Gastrocnemius medialis (tissue), 4 donors: Measurements from ENCODE around the gene KRT17. TPM values are rescaled to one million over a fixed set of nuclear protein-coding genes. Genes with fewer than 3 reads are reported as not detected.
"Not testable (repeated sequence)": the region's sequence is repeated elsewhere in the genome, so short reads cannot be mapped to it uniquely, and the experiment has no call there.

ENCODE experiments used
- ATAC-seq, 2 donors: fragments of 150-250 bp; one replicate each; pipeline ENCODE4 v1.9.1; 2016
- DNase-seq, 2 donors: peaks; one replicate each; pipeline ENCODE4 v3.0.0-alpha.2; 2019
- H3K27ac ChIP-seq, 4 donors: fragments of 200-600 bp; sonication (generic); 1 replicate in 1 of 4; 2 replicates in 3 of 4; pipeline ENCODE4 v1.5.1; 2016 to 2018; ENCODE audit warnings: mild to moderate bottlenecking in 2 of 4, moderate library complexity in 1 of 4
- H3K27me3 ChIP-seq, 3 donors: fragments of 200-600 bp; sonication (generic) in 2 of 3; 1 replicate in 1 of 3; 2 replicates in 2 of 3; pipeline versions ENCODE4 v1.5.1 to v1.6.0; 2016 to 2019; ENCODE audit warnings: mild to moderate bottlenecking in 1 of 3, moderate library complexity in 1 of 3
- H3K36me3 ChIP-seq, 2 donors: fragments of 200-600 bp; sonication (generic) in 1 of 2; one replicate each; pipeline ENCODE4 v1.5.1; 2017 to 2018
- H3K4me1 ChIP-seq, 2 donors: fragments of 200-600 bp; sonication (generic) in 1 of 2; one replicate each; pipeline ENCODE4 v1.5.1; 2016 to 2017; ENCODE audit warnings: mild to moderate bottlenecking in 2 of 2
- H3K4me3 ChIP-seq, 4 donors: fragments of 200-600 bp; sonication (generic) in 3 of 4; 1 replicate in 1 of 4; 2 replicates in 3 of 4; pipeline ENCODE4 v1.5.1; 2016 to 2019; ENCODE audit warnings: mild to moderate bottlenecking in 2 of 4
- H3K9me3 ChIP-seq, 3 donors: fragments of 200-600 bp; sonication (generic) in 2 of 3; 1 replicate in 1 of 3; 2 replicates in 2 of 3; pipeline ENCODE4 v1.5.1; 2016 to 2019
- CTCF ChIP-seq, 5 experiments: fragments of 450-650 bp in 3 of 5; fragments of 200-600 bp in 2 of 5; sonication (generic) in 2 of 5; IDR thresholded peaks in 4 of 5; conservative IDR thresholded peaks in 1 of 5; 1 replicate in 4 of 5; 2 replicates in 1 of 5; pipeline ENCODE4 v1.5.1; 2016 to 2019; ENCODE audit warnings: antibody characterized with exemption in 5 of 5, mild to moderate bottlenecking in 3 of 5, moderate library complexity in 3 of 5
- POLR2A ChIP-seq, 2 donors: fragments of 450-650 bp; IDR thresholded peaks; one replicate each; pipeline ENCODE4 v1.6.1; 2017; ENCODE audit warnings: antibody characterized with exemption in 2 of 2, mild to moderate bottlenecking in 2 of 2, moderate library complexity in 2 of 2
- in situ Hi-C, 4 donors: fragments of 200-750 bp; cut with MboI; loops; one replicate each; pipeline versions ENCODE4 v1.15.0 to v1.8.0; 2017; ENCODE audit warnings: low sequenced_read_pairs in 4 of 4
- intact Hi-C: fragments of 100-400 bp; cut with DNase I; formaldehyde crosslinking; loops from one replicate; pipeline ENCODE4 v1.15.1; 2023; ENCODE audit warnings: low total_unique reads
- total RNA-seq, 4 donors: library from RNA; depleted of rRNA; stranded (reverse); fragments of >200 nt; gene quantifications; one replicate each; pipeline versions ENCODE4 v1.1.0 to v1.2.3, GENCODE V29; 2016

Gene KRT17
- total RNA-seq, 4 donors from 2014 or later, result not detected

GRCh38 chr17:41578971-41579370 lies 45.4 kb downstream of the KRT17 start:
- no peak for DNase-seq
- Histone ChIP-seq H3K4me3 (no peak overlapping the region), H3K27me3 (peaks cover 0 to 21% (median 8%) of the 10 kb centered on the region in 3 donors), H3K4me1 (no peaks in the 10 kb centered on the region), H3K9me3 (no peaks in the 10 kb centered on the region), H3K27ac (no peak overlapping the region), H3K36me3 (no peaks in the 10 kb centered on the region)
- ATAC-seq, result no peak
- intact Hi-C loops, result no loop called here
- no peak for TF ChIP-seq CTCF (IDR thresholded peaks at IDR 0.05 in 4 of 5, conservative IDR thresholded peaks at IDR 0.05 in 1 of 5)
- no peak for TF ChIP-seq POLR2A (IDR thresholded peaks at IDR 0.05)
- in situ Hi-C loops, result no loop called here

GRCh38 chr17:41578538-41578937 lies 45.8 kb downstream of the KRT17 start:
- DNase-seq (no peak), ATAC-seq (no peak)
- in situ Hi-C loops (no loop called here), intact Hi-C loops (no loop called here)
- TF ChIP-seq CTCF (IDR thresholded peaks at IDR 0.05 in 4 of 5, conservative IDR thresholded peaks at IDR 0.05 in 1 of 5) (no peak), POLR2A (IDR thresholded peaks at IDR 0.05) (no peak)
- H3K4me1 ChIP-seq, result no peaks in the 10 kb centered on the region
- no peaks in the 10 kb centered on the region for H3K9me3 ChIP-seq
- H3K4me3 ChIP-seq, result no peak overlapping the region
- no peaks in the 10 kb centered on the region for H3K36me3 ChIP-seq
- no peak overlapping the region for H3K27ac ChIP-seq
- H3K27me3 ChIP-seq, result peaks cover 0 to 22% (median 8%) of the 10 kb centered on the region in 3 donors

- ATAC-seq, H3K4me3 ChIP-seq, intact Hi-C loops, H3K27ac ChIP-seq, DNase-seq, H3K36me3 ChIP-seq, in situ Hi-C loops, H3K9me3 ChIP-seq, H3K4me1 ChIP-seq: not testable (repeated sequence)
- peaks cover 0 to 25% (median 10%) of the 10 kb centered on the region in 3 donors for H3K27me3 ChIP-seq
These were observed 47.6 kb downstream of the KRT17 start for GRCh38 chr17:41576740-41577139.

GRCh38 chr17:41575336-41575735 lies 49.0 kb downstream of the KRT17 start:
- Histone ChIP-seq H3K4me3 (no peak overlapping the region), H3K4me1 (no peaks in the 10 kb centered on the region), H3K27ac (no peak overlapping the region), H3K27me3 (peaks cover 0 to 25% (median 12%) of the 10 kb centered on the region in 3 donors), H3K9me3 (no peaks in the 10 kb centered on the region), H3K36me3 (no peaks in the 10 kb centered on the region)
- ATAC-seq, result no peak
- TF ChIP-seq CTCF (IDR thresholded peaks at IDR 0.05 in 4 of 5, conservative IDR thresholded peaks at IDR 0.05 in 1 of 5), result no peak
- TF ChIP-seq POLR2A (IDR thresholded peaks at IDR 0.05), result no peak
- no peak for DNase-seq
- in situ Hi-C loops (no loop called here), intact Hi-C loops (no loop called here)

GRCh38 chr17:41571561-41572434 lies 52.6 kb downstream of the KRT17 start, which contains the start of gene KRT9:
KRT9 (minus strand) TSS chr17:41572059; CDS start chr17:41571992, 67 bp downstream.
- no peak within 1 kb of the TSS for H3K4me3 ChIP-seq
- H3K4me1 ChIP-seq, result no peaks in the 10 kb centered on the region
- no peaks in the 10 kb centered on the region for H3K9me3 ChIP-seq
- ATAC-seq (no peak), DNase-seq (no peak)
- H3K27me3 ChIP-seq, result peaks cover 0 to 13% (median 7%) of the 10 kb centered on the region in 3 donors
- no peak within 1 kb of the TSS for H3K27ac ChIP-seq
- H3K36me3 ChIP-seq, result no peaks in the 10 kb centered on the region
- intact Hi-C loops (no loop called here), in situ Hi-C loops (loop anchor here in 1 of 4 donors (25.0 kb wide), 1 partner anchor 684 kb away; the partner anchor contains the start of gene KRT20)
- no peak for TF ChIP-seq POLR2A (IDR thresholded peaks at IDR 0.05)
- no peak for TF ChIP-seq CTCF (IDR thresholded peaks at IDR 0.05 in 4 of 5, conservative IDR thresholded peaks at IDR 0.05 in 1 of 5)
